NT2/D1 (cell line): ENCODE data around the gene OR7A17.

Experiments used
- YY1 ChIP-seq: IDR thresholded peaks from 2 replicates; pipeline ENCODE4 v1.6.1; 2011; ENCODE audit not compliant: insufficient read length, insufficient read depth
- ZNF274 ChIP-seq: IDR thresholded peaks from 2 replicates; pipeline ENCODE4 v1.6.1; 2011; ENCODE audit warnings: mild to moderate bottlenecking, low read depth, low read length

DNA sequence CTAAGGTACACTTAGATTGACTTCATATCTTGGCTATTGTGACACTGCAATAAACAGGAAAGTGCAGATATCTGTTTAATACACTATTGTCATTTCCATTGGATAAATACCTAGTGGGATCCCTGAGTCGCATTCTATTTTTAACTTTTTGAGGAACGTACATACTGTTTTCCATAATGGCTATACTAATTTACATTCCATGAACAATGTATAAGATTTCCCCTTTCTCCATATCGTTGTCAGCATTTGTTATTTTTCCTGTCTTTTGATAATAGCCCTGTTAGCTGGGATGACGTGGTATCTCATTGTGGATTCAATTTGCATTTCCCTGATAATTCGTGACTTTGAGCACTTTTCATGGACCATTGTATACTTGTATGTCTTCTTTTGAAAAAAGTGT lies 17.4 kb downstream of the OR7A17 start:
- TF ChIP-seq ZNF274, result no peak
- TF ChIP-seq YY1, result no peak
